HG03108 (cell line): ENCODE results near the gene PCDHGB4.
"Not testable (repeated sequence)": the region's sequence is repeated elsewhere in the genome, so short reads cannot be mapped to it uniquely, and the experiment has no call there.

Experiments used
- ATAC-seq: cut with Tn5 transposase; IDR thresholded peaks from one replicate; pipeline ENCODE4 v1.9.1; 2021; ENCODE audit warnings: moderate library complexity; ENCODE audit not compliant: unreplicated experiment

Gene PCDHGB4

DNA sequence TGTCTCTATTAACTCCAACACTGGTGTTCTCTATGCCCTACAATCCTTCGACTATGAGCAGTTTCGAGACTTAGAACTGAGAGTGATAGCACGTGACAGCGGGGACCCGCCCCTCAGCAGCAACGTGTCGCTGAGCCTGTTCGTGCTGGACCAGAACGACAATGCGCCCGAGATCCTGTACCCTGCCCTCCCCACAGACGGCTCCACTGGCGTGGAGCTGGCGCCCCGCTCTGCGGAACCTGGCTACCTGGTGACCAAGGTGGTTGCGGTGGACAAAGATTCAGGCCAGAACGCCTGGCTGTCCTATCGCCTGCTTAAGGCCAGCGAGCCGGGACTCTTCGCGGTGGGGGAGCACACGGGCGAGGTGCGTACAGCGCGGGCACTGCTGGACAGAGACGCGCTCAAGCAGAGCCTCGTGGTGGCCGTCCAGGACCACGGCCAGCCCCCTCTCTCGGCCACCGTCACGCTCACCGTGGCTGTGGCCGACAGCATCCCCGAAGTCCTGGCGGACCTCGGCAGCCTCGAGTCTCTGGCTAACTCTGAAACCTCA is 35.3 kb downstream of the PCDHGB4 start:
- ATAC-seq = no peak

DNA sequence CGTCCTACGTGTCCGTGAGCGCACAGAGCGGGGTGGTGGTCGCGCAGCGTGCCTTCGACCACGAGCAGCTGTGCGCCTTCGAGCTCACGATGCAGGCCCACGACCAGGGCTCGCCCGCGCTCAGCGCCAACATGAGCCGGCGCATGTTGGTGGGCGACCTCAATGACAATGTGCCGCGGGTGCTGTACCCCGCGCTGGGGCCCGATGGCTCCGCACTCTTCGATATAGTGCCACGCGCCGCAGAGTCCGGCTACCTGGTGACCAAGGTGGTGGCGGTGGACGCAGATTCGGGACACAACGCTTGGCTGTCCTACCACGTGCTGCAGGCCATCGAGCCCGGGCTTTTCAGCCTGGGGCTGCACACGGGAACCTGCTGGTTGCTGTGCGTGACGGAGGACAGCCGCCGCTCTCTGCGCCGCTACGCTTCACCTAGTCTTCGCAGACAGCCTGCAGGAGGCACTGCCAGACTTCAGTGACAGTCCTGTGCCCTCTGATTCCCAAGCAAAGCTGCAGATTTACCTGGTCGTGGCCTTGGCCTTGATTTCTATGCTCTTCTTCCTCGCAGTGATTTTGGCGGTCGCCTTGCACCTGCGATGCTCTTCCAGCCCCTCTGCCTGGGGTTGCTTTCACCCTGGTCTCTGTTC is 40.4 kb downstream of the PCDHGB4 start:
- no peak for ATAC-seq

DNA sequence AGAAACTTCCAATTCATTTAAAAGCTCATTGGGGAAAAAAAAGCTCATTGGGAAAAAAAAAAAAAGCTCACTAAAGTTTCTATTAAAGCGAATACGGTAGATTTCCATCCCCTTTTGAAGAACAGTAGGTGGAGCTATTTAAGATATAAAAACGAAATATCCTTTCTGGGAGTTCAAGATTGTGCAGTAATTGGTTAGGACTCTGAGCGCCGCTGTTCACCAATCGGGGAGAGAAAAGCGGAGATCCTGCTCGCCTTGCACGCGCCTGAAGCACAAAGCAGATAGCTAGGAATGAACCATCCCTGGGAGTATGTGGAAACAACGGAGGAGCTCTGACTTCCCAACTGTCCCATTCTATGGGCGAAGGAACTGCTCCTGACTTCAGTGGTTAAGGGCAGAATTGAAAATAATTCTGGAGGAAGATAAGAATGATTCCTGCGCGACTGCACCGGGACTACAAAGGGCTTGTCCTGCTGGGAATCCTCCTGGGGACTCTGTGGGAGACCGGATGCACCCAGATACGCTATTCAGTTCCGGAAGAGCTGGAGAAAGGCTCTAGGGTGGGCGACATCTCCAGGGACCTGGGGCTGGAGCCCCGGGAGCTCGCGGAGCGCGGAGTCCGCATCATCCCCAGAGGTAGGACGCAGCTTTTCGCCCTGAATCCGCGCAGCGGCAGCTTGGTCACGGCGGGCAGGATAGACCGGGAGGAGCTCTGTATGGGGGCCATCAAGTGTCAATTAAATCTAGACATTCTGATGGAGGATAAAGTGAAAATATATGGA is 43.0 kb downstream of the PCDHGB4 start, which contains the start of gene PCDHGA12:
TSS of gene PCDHGA12 (plus strand) at position 176 of the 782 bp plus-strand sequence. CDS start at position 429, 253 bp downstream.
- ATAC-seq = peak; percentile 78

DNA sequence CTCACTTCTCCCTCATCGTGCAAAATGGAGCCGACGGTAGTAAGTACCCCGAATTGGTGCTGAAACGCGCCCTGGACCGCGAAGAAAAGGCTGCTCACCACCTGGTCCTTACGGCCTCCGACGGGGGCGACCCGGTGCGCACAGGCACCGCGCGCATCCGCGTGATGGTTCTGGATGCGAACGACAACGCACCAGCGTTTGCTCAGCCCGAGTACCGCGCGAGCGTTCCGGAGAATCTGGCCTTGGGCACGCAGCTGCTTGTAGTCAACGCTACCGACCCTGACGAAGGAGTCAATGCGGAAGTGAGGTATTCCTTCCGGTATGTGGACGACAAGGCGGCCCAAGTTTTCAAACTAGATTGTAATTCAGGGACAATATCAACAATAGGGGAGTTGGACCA is 43.8 kb downstream of the PCDHGB4 start:
- ATAC-seq = no peak

DNA sequence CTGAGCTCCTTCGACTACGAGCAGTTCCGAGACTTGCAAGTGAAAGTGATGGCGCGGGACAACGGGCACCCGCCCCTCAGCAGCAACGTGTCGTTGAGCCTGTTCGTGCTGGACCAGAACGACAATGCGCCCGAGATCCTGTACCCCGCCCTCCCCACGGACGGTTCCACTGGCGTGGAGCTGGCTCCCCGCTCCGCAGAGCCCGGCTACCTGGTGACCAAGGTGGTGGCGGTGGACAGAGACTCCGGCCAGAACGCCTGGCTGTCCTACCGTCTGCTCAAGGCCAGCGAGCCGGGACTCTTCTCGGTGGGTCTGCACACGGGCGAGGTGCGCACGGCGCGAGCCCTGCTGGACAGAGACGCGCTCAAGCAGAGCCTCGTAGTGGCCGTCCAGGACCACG is 44.8 kb downstream of the PCDHGB4 start:
- not testable (repeated sequence) for ATAC-seq

DNA sequence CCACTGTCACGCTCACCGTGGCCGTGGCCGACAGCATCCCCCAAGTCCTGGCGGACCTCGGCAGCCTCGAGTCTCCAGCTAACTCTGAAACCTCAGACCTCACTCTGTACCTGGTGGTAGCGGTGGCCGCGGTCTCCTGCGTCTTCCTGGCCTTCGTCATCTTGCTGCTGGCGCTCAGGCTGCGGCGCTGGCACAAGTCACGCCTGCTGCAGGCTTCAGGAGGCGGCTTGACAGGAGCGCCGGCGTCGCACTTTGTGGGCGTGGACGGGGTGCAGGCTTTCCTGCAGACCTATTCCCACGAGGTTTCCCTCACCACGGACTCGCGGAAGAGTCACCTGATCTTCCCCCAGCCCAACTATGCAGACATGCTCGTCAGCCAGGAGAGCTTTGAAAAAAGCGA is 45.2 kb downstream of the PCDHGB4 start:
- ATAC-seq = not testable (repeated sequence)

DNA sequence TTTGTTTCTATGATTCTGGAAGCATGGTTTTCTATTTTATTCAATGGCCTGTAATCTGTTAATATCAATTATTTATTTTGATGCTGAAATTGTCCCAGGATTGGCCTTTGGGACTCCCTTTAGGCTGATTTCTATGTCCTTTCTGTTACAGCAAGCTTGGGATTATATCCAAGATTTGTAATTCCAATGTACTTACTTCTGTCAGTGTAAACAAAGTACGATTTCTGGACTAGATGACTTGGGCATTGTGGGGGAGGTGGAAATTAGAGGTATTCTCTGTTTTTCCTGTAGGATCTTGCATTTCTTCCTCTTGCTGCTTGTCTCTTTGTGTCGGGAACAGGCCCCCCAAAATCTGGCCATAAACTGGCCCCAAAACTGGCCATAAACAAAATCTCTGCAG is 46.5 kb downstream of the PCDHGB4 start:
- no peak for ATAC-seq

DNA sequence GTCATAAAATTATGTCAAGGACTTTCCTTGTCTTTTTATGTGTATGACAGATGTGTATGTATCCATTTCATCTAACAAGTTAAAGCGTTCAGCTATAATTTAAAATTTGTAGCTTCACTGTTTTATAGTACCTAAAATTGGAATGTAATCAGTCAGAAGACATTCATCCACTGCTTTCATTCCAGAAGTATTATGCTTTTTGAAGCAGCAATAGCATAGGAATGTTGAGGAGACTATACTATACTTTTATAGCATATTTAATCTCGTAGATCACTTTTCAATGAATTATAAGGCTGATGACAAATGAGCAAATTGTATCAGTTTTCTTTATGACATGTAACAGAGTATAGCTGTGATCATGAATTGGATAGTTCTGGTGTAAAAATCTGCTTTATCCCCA is 49.7 kb downstream of the PCDHGB4 start:
- no peak for ATAC-seq

DNA sequence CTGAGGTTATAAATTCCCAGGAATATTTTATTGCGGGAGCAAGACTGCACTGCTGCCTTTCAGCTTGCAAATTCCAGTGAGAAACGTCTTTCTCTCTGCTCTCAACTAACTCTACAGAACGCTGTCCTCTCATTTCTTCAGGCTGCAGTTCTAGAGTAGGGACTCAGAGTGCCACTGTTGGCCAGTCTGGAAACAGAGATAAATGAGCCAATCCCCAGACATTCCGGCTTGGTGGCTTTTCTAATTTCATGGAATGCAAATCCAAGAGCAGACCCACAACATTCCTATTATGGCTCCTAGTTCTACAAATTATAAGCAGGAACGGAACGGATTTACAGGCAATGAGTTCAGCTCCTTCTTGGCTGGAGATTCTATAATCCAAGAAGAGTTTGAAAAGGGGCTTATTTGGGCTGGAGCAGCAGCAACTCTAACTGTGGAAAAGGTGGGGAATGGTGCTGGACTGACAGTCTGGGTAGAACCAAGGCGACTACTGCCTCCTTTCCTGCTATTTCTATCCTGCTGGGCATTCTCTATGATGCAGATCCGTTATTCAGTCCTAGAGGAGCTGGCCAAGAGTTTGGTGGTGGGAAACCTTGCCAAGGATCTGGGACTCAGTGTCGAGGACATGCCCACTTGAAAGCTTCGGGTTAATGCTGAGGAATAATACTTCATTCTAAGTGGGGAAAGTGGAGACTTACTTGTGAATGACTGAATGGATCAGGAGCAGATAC is 52.1 kb downstream of the PCDHGB4 start:
- ATAC-seq = no peak
